Stimulated activated CD4-positive, alpha-beta T cell treated with anti-CD3 and anti-CD28 coated beads, Interleukin-1b, Interleukin-23, amount 100 ng/mL, for 4 hours (primary cell): Measurements from ENCODE around the gene SPRR2F.
"Not testable (repeated sequence)": the region's sequence is repeated elsewhere in the genome, so short reads cannot be mapped to it uniquely, and the experiment has no call there.

Experiments
- DNase-seq, 2 donors: peaks; one replicate each; pipeline ENCODE4 v3.0.0-alpha.2; 2020; ENCODE audit warnings: low read depth in 2 of 2

SPRR2F gene, protein sequence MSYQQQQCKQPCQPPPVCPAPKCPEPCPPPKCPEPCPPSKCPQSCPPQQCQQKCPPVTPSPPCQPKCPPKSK

DNA sequence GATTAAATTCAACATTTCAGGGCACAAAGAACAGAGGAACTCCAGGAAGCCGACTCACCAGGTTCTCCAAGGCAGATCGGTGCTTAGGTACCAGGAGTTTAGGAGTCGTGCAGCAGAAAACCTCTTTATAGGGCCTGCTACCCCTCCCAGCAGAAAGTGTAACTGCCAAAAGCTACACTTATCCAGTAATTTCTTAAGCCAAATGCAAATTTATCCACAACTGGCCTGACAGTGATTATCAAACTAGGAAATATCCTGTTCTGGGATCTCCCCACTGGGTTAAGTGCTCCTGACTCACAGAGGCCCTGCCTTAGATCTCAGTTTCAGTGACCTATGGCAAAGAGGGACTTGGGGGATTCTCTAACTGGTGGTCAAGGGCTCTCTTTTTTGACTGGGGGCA is at the start of gene SPRR2F:
Gene SPRR2F (minus strand): TSS at position 101 of the 400 bp plus-strand sequence. CDS start 783 bp downstream, outside the sequence.
- DNase-seq = no peak

- DNase-seq = no peak
These were observed 42.2 kb upstream of the SPRR2F start for GRCh38 chr1:153155541-153155940.

DNA sequence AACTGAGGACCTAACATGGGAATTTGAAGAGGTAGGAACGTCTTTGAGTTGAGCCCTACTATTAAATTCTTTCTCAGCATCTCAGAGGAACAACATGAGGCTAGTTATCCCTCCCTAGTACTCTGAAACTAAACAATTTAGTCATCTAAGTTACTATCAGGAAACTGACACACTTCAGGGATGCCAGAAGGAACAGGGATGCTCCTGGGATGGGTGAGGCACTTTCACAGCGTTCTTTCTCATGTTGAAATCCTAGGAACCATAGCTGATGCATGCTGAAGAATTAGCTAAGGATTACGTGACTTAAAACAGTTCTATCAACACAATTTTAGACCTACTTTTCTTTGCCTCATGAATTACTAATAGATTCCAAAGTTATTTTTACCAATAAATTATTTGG is 39.2 kb upstream of the SPRR2F start:
- no peak for DNase-seq

- DNase-seq = no peak
These were observed 37.5 kb upstream of the SPRR2F start, which contains the start of gene SPRR2G for GRCh38 chr1:153150846-153151245. Gene SPRR2G (minus strand): TSS chr1:153150890. CDS start chr1:153150110, 780 bp downstream.

- no peak for DNase-seq
These were observed 28.1 kb upstream of the SPRR2F start for GRCh38 chr1:153141377-153141776.

DNA sequence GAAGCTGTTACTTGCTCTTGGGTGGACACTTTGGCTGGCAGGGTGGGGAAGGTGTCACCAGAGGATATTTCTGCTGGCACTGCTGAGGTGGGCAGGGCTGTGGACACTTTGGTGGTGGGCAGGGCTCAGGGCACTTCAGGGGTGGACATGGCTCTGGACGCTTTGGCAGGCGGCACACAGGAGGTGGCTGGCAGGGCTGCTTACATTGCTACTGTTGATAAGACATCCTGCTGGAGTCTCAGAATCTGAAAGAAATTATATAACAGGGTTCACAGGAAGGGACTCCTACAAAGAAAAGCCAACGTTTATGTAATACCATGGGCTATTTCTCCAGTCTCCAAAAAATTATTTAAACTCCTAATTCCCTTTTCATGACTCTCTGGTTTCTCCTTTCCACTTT is 27.2 kb upstream of the SPRR2F start:
- DNase-seq = no peak

DNA sequence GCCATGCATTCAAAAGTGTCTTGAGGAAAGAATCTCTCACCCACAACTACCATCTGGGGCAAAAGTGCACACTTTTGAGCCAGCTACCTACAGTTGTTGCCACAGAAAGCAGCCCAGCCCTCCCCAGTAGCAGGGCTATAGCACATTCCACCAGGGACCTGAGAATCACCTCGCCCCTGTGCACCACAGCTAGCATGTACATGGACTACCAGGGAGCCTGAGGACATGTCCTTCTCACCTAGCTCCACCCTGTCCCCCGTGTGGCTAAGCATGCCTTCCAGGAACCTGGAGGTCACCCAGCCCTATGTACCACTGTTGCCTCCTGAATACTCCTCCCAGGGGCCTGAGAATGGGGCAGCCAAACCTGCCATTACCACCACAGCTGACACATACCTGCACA is 20.4 kb upstream of the SPRR2F start:
- no peak for DNase-seq

DNA sequence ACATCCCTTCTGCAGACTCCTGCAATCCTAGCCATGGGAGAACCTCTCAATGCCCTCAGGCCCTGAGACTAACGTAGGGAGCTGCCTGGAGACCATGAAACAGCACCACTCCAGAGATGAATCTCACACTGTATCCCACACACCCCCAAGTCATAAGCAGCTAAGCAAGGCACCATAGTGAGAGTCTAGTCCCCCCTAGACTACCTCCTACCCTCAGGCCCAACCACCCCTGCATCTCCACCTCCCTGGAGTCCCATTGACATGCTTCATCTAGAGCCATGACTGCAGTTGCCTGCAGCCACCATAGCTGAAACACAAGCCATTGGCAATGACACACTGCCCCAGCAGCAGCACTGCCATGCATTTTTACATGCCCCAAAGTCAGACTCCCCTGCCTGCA is 20.0 kb upstream of the SPRR2F start:
- DNase-seq = no peak

DNA sequence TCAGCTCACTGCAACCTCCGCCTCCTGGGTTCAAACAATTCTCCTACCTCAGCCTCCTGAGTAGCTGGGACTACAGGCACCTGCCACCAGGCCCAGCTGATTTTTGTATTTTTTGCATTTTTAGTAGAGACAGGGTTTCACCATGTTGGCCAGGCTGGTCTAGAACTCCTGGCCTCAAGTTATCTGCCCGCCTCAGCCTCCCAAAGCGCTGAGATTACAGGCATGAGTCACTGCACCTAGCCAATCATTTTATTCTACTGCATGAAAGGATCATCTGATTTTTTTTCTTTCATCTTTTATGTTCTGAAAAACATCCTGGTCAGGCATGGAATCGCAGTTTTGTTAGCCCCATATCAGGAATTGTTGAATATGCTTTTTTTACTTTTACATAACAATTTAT is 15.4 kb upstream of the SPRR2F start:
- DNase-seq = not testable (repeated sequence)

- DNase-seq = no peak
These were observed 14.0 kb upstream of the SPRR2F start for GRCh38 chr1:153127296-153127695.

DNA sequence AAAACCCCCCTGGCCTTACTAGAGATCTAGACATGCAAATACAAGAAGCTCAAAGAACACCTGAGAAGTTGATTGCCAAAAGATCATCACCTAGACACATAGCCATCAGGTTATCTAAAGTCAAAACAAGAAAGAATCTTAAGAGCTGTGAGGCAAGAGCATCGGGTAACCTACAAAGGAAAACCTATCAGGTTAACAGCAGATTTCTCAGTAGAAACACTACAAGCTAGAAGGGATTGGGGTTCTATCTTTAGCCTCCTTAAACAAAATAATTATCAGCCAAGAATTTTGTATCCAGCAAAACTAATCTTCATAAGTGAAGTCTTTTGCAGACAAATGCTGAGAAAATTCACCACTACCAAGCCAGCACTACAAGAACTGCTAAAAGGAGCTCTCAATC is 12.2 kb upstream of the SPRR2F start:
- DNase-seq = no peak

DNA sequence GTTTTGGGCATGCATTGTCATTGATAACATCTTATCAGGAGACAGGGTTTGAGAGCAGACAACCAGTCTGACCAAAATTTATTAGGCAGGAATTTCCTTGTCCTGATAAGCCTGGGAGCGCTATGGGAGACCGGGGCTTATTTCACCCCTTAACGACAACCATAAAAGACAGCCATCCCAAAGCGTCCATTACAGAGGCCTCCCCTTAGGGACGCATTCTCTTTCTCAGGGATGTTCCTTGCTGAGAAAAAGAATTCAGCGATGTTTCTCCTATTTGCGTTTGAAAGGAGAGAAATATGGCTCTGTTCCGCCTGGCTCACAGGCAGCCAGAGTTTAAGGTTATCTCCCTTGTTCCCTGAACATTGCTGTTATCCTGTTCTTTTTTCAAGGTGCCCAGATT is 10.5 kb upstream of the SPRR2F start:
- not testable (repeated sequence) for DNase-seq

DNA sequence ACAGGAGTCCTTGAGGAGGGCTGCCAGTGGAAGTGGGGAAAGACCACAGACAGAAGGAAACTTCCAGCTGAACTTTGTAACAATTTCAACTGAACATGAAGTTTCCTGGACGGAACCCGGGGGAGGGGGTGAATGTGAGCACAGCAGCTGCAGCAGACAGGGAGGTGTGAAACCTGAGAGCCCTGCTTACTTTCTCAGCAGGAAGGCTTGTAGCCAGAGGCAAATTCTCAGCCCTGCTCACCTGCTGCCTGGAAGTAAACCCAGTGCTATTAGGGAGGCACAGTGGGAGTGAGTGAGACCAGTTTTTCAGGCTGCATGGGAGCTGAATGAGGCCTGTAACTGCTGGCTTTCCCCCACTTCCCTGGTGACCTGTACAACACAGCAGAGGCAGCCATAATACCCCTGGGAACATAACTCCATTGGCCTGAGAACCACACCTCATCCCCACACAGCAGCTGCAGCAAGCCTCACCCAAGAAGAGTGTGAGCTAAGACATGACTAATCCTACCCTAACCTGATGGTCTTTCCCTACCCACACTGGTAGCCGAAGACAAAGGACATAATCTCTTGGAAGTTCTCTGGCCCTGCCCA is 9.6 kb upstream of the SPRR2F start:
- DNase-seq = no peak

- no peak for DNase-seq
These were observed 7.6 kb upstream of the SPRR2F start for GRCh38 chr1:153120945-153121344.

GRCh38 chr1:153119491-153119971 is 6.2 kb upstream of the SPRR2F start:
- no peak for DNase-seq

DNA sequence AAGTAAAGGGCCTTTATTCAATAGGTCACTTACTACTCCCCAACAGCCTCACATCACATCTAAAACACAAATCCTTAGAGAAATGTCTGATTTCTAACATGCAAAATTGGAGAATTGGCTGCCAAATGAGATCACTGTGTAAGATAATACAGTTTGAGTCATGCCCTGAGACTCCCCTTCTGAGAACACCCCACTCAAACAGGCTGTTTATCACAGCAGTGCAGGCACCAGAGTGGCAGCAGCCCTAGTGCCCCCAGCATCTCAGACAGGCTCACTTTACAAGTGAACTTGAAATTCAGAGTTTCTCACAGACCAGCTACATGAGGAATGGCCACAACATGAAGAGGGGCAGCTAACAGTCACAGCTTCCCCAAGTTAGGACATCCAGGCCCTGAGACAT is 1.9 kb upstream of the SPRR2F start:
- DNase-seq = not testable (repeated sequence)

DNA sequence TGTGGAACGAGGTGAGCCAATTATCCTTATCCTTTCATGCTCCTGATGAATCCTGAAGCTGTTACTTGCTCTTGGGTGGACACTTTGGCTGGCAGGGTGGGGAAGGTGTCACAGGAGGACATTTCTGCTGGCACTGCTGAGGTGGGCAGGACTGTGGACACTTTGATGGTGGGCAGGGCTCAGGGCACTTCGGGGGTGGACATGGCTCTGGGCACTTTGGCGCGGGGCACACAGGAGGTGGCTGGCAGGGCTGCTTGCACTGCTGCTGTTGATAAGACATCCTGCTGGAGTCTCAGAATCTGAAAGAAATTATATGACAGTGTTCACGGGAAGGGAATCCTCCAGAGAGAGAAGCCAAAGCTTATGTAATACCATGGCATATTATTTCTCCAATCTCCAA is 862 bp downstream of the SPRR2F start:
- DNase-seq = not testable (repeated sequence)

DNA sequence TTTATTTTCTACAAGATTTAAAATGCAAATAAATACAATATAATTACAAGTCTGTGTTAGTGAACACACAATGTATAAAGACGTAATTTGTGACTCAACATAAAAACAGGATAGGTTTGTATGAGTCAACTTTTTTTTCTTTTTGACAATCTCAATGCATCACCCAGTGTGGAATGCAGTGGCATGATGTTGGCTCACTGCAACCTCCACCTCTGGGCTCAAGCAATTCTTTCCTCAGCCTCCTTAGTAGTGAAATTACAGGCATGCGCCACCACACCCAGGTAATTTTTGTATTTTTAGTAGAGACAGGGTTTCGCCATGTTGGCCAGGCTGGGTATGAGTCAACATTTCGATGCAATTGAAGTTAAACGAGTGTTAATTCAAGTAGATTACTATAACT is 13.1 kb downstream of the SPRR2F start:
- no peak for DNase-seq

GRCh38 chr1:153099461-153100045 is 13.8 kb downstream of the SPRR2F start:
- DNase-seq = no peak

DNA sequence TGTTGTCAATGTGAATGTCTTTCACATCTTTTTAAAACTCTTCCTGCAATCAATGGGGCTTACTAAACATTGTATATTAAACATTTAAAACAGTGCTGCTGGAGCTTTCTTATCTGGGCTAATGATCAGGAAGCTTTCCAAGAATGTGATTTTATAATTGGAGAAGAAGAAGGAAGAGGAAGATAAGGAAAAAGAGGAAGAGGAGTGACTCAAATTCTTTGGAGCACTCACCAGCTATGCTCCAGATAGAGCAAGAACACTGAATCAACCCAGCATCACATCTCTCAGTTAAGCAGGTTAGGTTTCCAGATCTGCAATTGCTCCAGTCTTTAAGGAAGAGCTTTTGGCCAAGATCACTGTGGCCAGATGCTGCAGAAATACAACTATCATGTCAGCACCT is 17.6 kb downstream of the SPRR2F start:
- no peak for DNase-seq

GRCh38 chr1:153094426-153094825 is 18.9 kb downstream of the SPRR2F start, which contains the start of gene SPRR2E:
Gene SPRR2E (minus strand): TSS chr1:153094526. CDS start chr1:153093751, 775 bp downstream.
- DNase-seq = no peak

GRCh38 chr1:153087652-153088051 is 25.7 kb downstream of the SPRR2F start:
- no peak for DNase-seq

GRCh38 chr1:153081736-153082135 is 31.6 kb downstream of the SPRR2F start:
- DNase-seq = no peak
